VCaP (cell line): Measurements from ENCODE around the gene NTMT1.

ENCODE experiments used
- H3K27ac ChIP-seq: fragments of 450-650 bp; 2 replicates; pipeline ENCODE4 v1.5.1; 2017
- TF ChIP-seq, protein P1 (sequence below): fragments of 450-650 bp; conservative IDR thresholded peaks from 2 replicates; pipeline ENCODE4 v1.5.1; 2017; ENCODE audit warnings: mild to moderate bottlenecking, moderate library complexity

Gene NTMT1

DNA sequence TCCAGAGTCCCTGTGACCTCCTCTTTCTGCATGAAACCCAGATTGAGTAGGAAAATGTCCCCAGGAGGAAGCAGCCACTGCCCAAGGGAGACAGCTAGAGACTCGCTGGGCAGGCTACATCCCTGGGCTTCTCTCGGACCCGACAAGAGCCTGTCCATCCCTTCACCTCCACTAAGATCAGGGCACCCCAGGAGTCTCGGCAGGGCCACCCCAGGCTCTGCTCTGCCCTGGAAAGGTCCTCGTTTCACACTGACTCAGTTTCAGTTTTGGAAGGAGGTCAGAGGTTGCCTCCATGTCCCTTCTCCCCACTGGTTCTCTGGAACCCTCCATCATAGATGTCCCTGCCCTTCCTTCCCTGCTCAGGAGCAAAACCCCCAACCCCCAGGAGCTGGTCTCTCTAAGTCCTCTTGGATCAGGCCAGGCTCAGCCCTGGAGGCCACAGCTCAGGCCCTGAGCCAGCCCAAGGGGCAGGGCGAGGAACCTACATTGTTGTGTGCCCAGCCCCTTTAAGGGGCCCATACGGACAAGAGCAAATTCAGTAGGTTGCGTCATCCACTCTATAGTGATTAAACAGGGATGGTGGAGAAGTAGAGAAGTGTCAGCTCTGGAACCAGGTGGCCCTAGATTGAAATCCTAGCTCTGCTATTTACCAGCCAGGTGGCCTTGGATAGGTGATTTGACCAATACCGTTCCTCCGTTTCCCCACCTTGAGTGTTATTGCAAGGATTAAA is 42.5 kb upstream of the NTMT1 start:
- no peak overlapping the region for H3K27ac ChIP-seq
- TF ChIP-seq, protein P1, sequence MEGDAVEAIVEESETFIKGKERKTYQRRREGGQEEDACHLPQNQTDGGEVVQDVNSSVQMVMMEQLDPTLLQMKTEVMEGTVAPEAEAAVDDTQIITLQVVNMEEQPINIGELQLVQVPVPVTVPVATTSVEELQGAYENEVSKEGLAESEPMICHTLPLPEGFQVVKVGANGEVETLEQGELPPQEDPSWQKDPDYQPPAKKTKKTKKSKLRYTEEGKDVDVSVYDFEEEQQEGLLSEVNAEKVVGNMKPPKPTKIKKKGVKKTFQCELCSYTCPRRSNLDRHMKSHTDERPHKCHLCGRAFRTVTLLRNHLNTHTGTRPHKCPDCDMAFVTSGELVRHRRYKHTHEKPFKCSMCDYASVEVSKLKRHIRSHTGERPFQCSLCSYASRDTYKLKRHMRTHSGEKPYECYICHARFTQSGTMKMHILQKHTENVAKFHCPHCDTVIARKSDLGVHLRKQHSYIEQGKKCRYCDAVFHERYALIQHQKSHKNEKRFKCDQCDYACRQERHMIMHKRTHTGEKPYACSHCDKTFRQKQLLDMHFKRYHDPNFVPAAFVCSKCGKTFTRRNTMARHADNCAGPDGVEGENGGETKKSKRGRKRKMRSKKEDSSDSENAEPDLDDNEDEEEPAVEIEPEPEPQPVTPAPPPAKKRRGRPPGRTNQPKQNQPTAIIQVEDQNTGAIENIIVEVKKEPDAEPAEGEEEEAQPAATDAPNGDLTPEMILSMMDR = no peak

DNA sequence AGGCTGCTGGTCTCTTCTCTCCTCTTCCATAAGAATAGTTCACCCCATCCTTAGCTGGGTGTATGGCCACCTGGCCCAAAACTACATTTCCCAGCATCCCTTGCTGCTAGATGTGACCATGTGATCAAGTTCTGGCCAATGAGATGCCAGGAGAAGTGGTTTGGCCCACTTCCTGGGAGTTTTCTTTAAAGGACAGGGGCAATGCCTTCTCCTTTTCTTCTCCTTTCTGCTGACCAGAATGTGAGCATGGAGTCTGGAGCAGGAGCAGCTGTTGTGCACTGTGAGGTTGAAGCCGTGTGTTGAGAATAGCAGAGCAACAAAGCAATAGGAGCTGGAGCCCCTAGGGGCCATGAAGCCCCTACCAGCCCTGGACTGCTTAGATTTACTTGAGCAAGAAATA is 41.8 kb upstream of the NTMT1 start:
- TF ChIP-seq, protein P1 = no peak
- H3K27ac ChIP-seq = no peak overlapping the region

DNA sequence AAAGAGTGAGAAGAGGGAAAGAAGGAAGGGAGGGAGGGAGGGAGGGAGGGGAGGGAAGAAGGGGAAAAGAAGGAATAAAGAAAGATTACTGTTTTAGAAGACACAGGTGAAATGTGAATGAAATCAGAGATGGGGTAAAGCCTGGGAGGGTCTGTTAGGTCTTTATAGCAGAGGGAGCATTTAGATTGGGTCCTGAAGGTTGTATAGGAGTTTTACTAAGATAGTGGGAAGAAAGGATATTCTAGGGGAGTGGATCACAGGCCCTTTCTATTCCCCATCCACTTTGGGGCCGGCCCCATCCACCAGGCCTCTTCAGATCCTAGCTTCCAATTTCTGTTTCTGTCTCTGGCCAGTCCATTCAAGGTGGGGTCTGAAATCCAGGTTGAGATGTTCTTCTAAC is 40.6 kb upstream of the NTMT1 start:
- no peak overlapping the region for H3K27ac ChIP-seq

DNA sequence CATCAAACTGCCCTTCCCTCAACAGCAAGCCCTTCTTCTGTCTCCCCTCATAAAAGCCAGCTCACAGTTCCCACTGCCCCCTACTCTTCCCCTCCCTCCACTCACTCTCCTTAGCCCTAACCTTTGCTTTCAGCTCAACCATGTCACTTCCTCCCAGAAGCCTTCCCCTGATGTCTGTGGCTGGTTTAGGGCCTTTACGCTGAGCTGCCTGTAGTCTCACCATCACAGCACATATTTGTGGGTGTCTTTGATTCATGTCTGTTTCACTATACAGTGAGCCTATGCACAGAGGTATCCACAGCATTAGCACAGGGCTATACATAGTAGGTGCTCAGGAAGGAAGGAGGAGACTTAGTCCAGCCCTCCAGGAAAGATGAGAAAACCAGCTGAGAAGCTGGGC is 39.7 kb upstream of the NTMT1 start:
- TF ChIP-seq, protein P1 = no peak
- no peak overlapping the region for H3K27ac ChIP-seq

More for the DNA sequence above, 40.6 kb upstream of the NTMT1 start:
- TF ChIP-seq, protein P1 = no peak

DNA sequence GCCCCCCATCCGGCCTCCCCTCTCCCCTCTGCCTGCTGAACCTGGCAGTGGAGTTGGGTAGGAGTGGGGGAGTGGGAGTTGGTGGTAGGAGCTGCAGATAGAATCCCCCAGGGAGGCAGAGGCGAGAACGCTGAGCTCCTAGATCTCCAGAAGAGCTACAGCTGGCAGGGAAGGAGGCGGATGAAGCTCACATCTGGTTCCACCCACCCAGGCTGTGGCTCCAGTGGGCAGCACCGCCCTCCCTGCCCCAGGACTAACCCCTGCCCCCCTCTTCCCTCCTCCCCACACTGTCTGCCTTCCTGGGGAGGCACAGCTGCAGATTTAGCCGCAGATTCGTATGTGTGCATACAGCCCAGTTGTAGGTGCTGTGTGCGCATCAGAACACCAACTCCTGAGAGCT is 39.3 kb upstream of the NTMT1 start:
- TF ChIP-seq, protein P1 = no peak
- H3K27ac ChIP-seq = no peak overlapping the region

DNA sequence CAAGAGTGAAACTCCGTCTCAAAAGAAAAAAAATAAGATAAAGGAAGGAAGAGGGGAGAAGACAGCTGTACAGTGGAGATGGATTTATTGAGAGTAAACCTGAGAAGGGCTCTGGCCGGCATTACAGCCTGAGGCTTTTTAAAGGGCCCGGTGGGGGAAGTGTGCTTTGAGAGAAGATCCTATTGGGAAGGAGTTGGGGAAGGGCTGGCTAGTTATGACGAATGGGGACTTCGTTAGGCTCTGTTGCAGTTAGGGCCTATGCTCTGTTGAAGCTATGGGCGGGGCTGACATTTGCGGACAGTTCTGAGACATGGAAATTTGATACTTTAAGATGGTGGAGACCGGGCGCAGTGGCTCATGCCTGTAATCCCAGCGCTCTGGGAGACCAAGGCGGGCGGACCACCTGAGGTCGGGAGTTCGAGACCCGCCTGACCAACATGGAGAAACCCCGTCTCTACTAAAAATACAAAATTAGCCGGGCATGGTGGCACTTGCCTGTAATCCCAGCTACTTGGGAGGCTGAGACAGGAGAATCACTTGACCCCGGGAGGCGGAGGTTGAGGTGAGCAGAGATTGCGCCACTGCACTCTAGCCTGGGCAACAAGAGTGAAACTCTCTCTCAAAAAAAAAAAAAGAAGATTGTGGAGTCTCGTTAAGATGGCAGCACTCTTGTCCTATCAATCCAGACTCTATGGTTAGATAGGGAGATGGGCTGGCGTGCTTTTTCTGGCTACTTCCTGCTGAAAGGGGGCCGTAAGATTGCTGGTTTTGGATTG is 38.3 kb upstream of the NTMT1 start:
- H3K27ac ChIP-seq = no peak overlapping the region
- TF ChIP-seq, protein P1 = no peak

DNA sequence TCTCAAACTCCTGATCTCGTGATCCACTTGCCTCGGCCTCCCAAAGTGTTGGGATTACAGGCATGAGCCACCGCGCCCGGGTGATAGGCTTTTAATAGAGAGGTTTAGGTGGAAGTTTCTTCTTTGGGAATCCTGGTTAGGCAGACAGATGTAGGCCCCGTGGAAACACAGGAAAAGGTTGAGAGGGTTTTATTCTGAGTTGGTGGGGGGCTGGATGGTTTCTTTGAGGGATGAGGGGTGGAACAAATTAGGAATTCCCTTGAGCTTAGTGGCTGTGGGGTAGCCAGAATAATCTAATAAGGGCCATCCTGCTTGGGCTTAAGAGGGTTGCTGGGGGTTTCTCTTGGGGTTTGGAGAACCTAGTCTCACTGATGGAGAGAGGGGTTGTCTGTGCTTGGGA is 35.5 kb upstream of the NTMT1 start:
- H3K27ac ChIP-seq = no peak overlapping the region
- TF ChIP-seq, protein P1 = no peak
